Measurements from ENCODE around the gene WDR6. TPM values are rescaled to one million over a fixed set of nuclear protein-coding genes. Genes with fewer than 3 reads are reported as not detected.

WDR6 gene
- total and polyA plus RNA-seq, 9 of the 15 experiments (the other 6 are each of a cell fraction or from before 2014, with no cell fraction given), result 8.9 to 90.6 (median 44.7) TPM

GRCh38 chr3:49007771-49008528 lies 759 bp downstream of the WDR6 start (continued):
- TF ChIP-seq CUX1 (CRISPR knock-in tag; IDR thresholded peaks at IDR 0.05), result no peak
- TF ChIP-seq EGR1 (conservative IDR thresholded peaks at IDR 0.05), result peak; percentile 93
- TF ChIP-seq ARID1B (IDR thresholded peaks at IDR 0.05), result 0 out of 2 replicates have a peak, but pooled peaks have one; percentile 7
- no peak for TF ChIP-seq NR2C1 (IDR thresholded peaks at IDR 0.05)
- TF ChIP-seq NR2C1 (tag; IDR thresholded peaks at IDR 0.05), result no peak
- TF ChIP-seq ZNF407 (IDR thresholded peaks at IDR 0.05; ENCODE audit: low read depth), result no peak
- TF ChIP-seq ZNF282 (CRISPR knock-in tag; IDR thresholded peaks at IDR 0.05), result no peak
- no peak for TF ChIP-seq NFXL1 (CRISPR knock-in tag; IDR thresholded peaks at IDR 0.05)
- no peak for TF ChIP-seq BMI1 (IDR thresholded peaks at IDR 0.05; ENCODE audit: low read length)
- peak in 1 of 2 experiments; percentile 31 for TF ChIP-seq E2F6 (IDR thresholded peaks at IDR 0.05; ENCODE audit: borderline replicate concordance in 1 of 2, extremely low read depth in 1 of 2, insufficient read depth in 1 of 2, insufficient read length in 1 of 2, low read depth in 1 of 2, low read length in 1 of 2, poor library complexity in 1 of 2, severe bottlenecking in 1 of 2)
- TF ChIP-seq SRSF9 (IDR thresholded peaks at IDR 0.05; ENCODE audit: borderline replicate concordance, low read depth, low read length), result no peak
- no peak for TF ChIP-seq HDAC8 (tag; IDR thresholded peaks at IDR 0.05)
- TF ChIP-seq EP300 (IDR thresholded peaks at IDR 0.05; ENCODE audit: low read length), result no peak
- no peak for TF ChIP-seq ARHGAP35 (IDR thresholded peaks at IDR 0.05; ENCODE audit: partially characterized antibody)
